K562 (cell line): ENCODE data around the gene KLRK1. TPM values are rescaled to one million over a fixed set of nuclear protein-coding genes. Genes with fewer than 3 reads are reported as not detected.

Experiments
- ATAC-seq: fragments of 200-7000 bp; cut with Tn5 transposase; 3 replicates; pipeline ENCODE4 v1.9.1; 2020; ENCODE audit warnings: moderate library complexity
- BruUV-seq: library from RNA; stranded (reverse); fragments of 400-500 nt; replicated peaks from 2 replicates; lab custom pipeline; 2021; lab: Mats Ljungman, UMichigan
- CTCF ChIA-PET: fragments of 300-600 bp; formaldehyde crosslinking; extraction: SDS; loops from one replicate; lab custom pipeline; 2021; ENCODE audit warnings: low intra/inter-chr PET ratio; lab: Yijun Ruan, JAX
- POLR2A ChIA-PET: fragments of 300-600, 350-650 bp; sonication (Branson Sonifier 250); formaldehyde crosslinking; extraction: SDS; loops from one replicate; lab custom pipeline; 2021; ENCODE audit warnings: antibody characterized with exemption, inconsistent platforms; lab: Yijun Ruan, JAX
- DNase-seq, 4 experiments: peaks; one replicate each; pipeline versions ENCODE4 v3.0.0 to v3.0.0-alpha.2; 2011 to 2018; ENCODE audit warnings: low spot score in 3 of 4, mixed read lengths in 3 of 4; ENCODE audit errors: extremely low read depth in 1 of 4
- FAIRE-seq: peaks from 2 replicates; lab custom pipeline; 2011; peaks lifted over from hg19 to GRCh38; lab: Jason Lieb, UNC
- H2AFZ ChIP-seq: 2 replicates; pipeline ENCODE4 v1.6.0; 2011; ENCODE audit warnings: low read depth, low read length, control low read depth, inconsistent platforms
- H3K27ac ChIP-seq: fragments of 200-600 bp; 3 replicates; pipeline ENCODE4 v1.8.0; 2011; ENCODE audit warnings: low read depth, mild to moderate bottlenecking, control low read depth, inconsistent platforms, low read length, moderate library complexity, mixed read lengths; ENCODE audit errors: extremely low read depth
- H3K27me3 ChIP-seq, 2 experiments: fragments of 300-600 bp in 1 of 2; 2 replicates in 1 of 2; 3 replicates in 1 of 2; pipeline versions ENCODE4 v1.6.0 to v1.8.0; 2011; ENCODE audit warnings: inconsistent platforms in 2 of 2, low read length in 2 of 2, mild to moderate bottlenecking in 1 of 2, mixed read lengths in 1 of 2, moderate library complexity in 1 of 2; ENCODE audit not compliant: control insufficient read depth in 2 of 2, insufficient read depth in 2 of 2
- H3K36me3 ChIP-seq: fragments of 300-600 bp; 3 replicates; pipeline ENCODE4 v1.8.0; 2011; ENCODE audit warnings: mild to moderate bottlenecking, low read length, inconsistent platforms; ENCODE audit not compliant: control insufficient read depth, insufficient read depth
- H3K4me1 ChIP-seq, 2 experiments: fragments of 200-600 bp in 1 of 2; replicated peaks in 1 of 2; 2 replicates in 1 of 2; 3 replicates in 1 of 2; pipeline versions ENCODE4 v1.5.1 to v1.8.0; 2011; ENCODE audit warnings: inconsistent platforms in 2 of 2, low read length in 2 of 2, mild to moderate bottlenecking in 1 of 2, mixed read lengths in 1 of 2, moderate library complexity in 1 of 2; ENCODE audit not compliant: control insufficient read depth in 2 of 2, insufficient read depth in 2 of 2
- H3K4me2 ChIP-seq: 2 replicates; pipeline ENCODE4 v1.6.1; 2011; ENCODE audit warnings: low read length, control low read depth, inconsistent platforms, mixed read lengths; ENCODE audit not compliant: insufficient read depth
- H3K4me3 ChIP-seq: fragments of 200-600 bp; sonication (generic), shearing (Covaris generic); 2 replicates; pipeline ENCODE4 v1.5.1; 2016; ENCODE audit warnings: control low read depth, inconsistent platforms
- H3K79me2 ChIP-seq: fragments of 200-600 bp; 3 replicates; pipeline ENCODE4 v1.8.0; 2011; ENCODE audit warnings: low read length, inconsistent platforms; ENCODE audit not compliant: control insufficient read depth, insufficient read depth
- H3K9ac ChIP-seq, 2 experiments: 2 replicates each; pipeline versions ENCODE4 v1.6.0 to v1.6.1; 2011; ENCODE audit warnings: low read depth in 2 of 2, low read length in 2 of 2, control low read depth in 1 of 2, inconsistent platforms in 1 of 2, mild to moderate bottlenecking in 1 of 2, mixed read lengths in 1 of 2; ENCODE audit not compliant: insufficient read depth in 1 of 2
- H3K9me1 ChIP-seq: one replicate; pipeline ENCODE4 v1.6.0; 2011; ENCODE audit warnings: inconsistent platforms, mild to moderate bottlenecking, low read length, moderate library complexity; ENCODE audit not compliant: control insufficient read depth, insufficient read depth
- H3K9me3 ChIP-seq: replicated peaks from 2 replicates; pipeline ENCODE4 v1.5.1; 2011; ENCODE audit warnings: low read depth, low read length, inconsistent platforms; ENCODE audit not compliant: control insufficient read depth, insufficient read depth
- H4K20me1 ChIP-seq: replicated peaks from 2 replicates; pipeline ENCODE4 v1.6.1; 2011; ENCODE audit warnings: low read length, inconsistent platforms, mixed read lengths; ENCODE audit not compliant: control insufficient read depth, insufficient read depth
- BRCA1 ChIP-seq, 2 experiments: fragments of 450-650 bp in 1 of 2; sonication (generic) in 1 of 2; formaldehyde crosslinking in 1 of 2; IDR thresholded peaks; 2 replicates each; pipeline versions ENCODE4 v1.5.0 to v1.6.1; 2017 to 2020; ENCODE audit warnings: mild to moderate bottlenecking in 1 of 2, missing genetic modification reagents in 1 of 2
- FOXK1 ChIP-seq: sonication (generic); formaldehyde crosslinking; IDR thresholded peaks from 2 replicates; pipeline ENCODE4 v1.8.0; 2022; ENCODE audit warnings: missing genetic modification reagents, mild to moderate bottlenecking, borderline replicate concordance
- NFIC ChIP-seq: fragments of 450-650 bp; IDR thresholded peaks from 2 replicates; pipeline ENCODE4 v1.6.1; 2017; ENCODE audit warnings: mild to moderate bottlenecking, inconsistent platforms
- NKRF ChIP-seq: fragments of 450-650 bp; IDR thresholded peaks from 2 replicates; pipeline ENCODE4 v1.6.1; 2016; ENCODE audit warnings: borderline replicate concordance
- POLR2B ChIP-seq: fragments of 450-650 bp; IDR thresholded peaks from 2 replicates; pipeline ENCODE4 v1.6.1; 2018; ENCODE audit warnings: low read depth; ENCODE audit not compliant: partially characterized antibody
- PURB ChIP-seq: sonication (generic); formaldehyde crosslinking; IDR thresholded peaks from 2 replicates; pipeline ENCODE4 v1.9.0; 2021; ENCODE audit warnings: low read depth, mild to moderate bottlenecking, missing genetic modification reagents
- SMARCA4 ChIP-seq: fragments of 450-650 bp; IDR thresholded peaks from 2 replicates; pipeline ENCODE4 v1.6.1; 2016
- THRB ChIP-seq: fragments of 450-650 bp; formaldehyde crosslinking; conservative IDR thresholded peaks from 2 replicates; pipeline ENCODE4 v1.4.0; 2022; ENCODE audit warnings: mild to moderate bottlenecking, missing genetic modification characterization
- ZBTB26 ChIP-seq: fragments of 450-650 bp; formaldehyde crosslinking; IDR thresholded peaks from 2 replicates; pipeline ENCODE4 v1.4.0; 2022; ENCODE audit warnings: missing genetic modification characterization
- ZC3H4 ChIP-seq: sonication (generic); formaldehyde crosslinking; IDR thresholded peaks from 2 replicates; pipeline ENCODE4 v1.9.0; 2021; ENCODE audit warnings: missing genetic modification reagents, borderline replicate concordance
- ZNF133 ChIP-seq: fragments of 250-450 bp; sonication (Bioruptor Pico); IDR thresholded peaks from 2 replicates; pipeline ENCODE4 v1.4.0; 2020; ENCODE audit warnings: mild to moderate bottlenecking
- ZNF165 ChIP-seq: fragments of 250-450 bp; sonication (Bioruptor Pico); IDR thresholded peaks from 2 replicates; pipeline ENCODE4 v1.4.0; 2020; ENCODE audit warnings: borderline replicate concordance
- WGBS: fragments of 100-300 bp; shearing (Covaris generic); methylation state at CpG from one replicate; pipeline ENCODE4 v1.1.6; 2016; ENCODE audit warnings: low coverage, mixed read lengths; ENCODE audit not compliant: insufficient coverage; ENCODE audit errors: missing lambda C conversion rate; 5-methylcytosine and 5-hydroxymethylcytosine counted together
- in situ Hi-C: fragments of 300-500 bp; cut with MboI; formaldehyde crosslinking; loops from 4 replicates; pipeline ENCODE4 v1.15.0; 2018; ENCODE audit warnings: inconsistent platforms, mixed read lengths
- intact Hi-C: fragments of 100-400 bp; cut with micrococcal nuclease; formaldehyde crosslinking; loops from 2 replicates; pipeline ENCODE4 v1.14.2; 2022
- polyA plus RNA-seq, 8 experiments: library from polyadenylated mRNA; depleted of rRNA in 4 of 8; stranded (reverse) in 5 of 8; unstranded in 3 of 8; fragments of >200 nt; fragmentation: Nextera tagmentation in 2 of 8; fragmentation: Illumina TruSeq in 1 of 8; extraction: Ambion mirVana in 2 of 8; extraction: Trizol in 1 of 8; gene quantifications; 2 replicates each; pipeline versions ENCODE4 v1.2.1 to v1.2.3, GENCODE V29; 2011 to 2014; ENCODE audit warnings: inconsistent platforms in 1 of 8, missing spikeins in 1 of 8
- total RNA-seq, 7 experiments: library from RNA; depleted of rRNA in 6 of 7; stranded (reverse); fragments of >200 nt in 6 of 7; fragmentation: Illumina TruSeq in 2 of 7; extraction: Trizol in 2 of 7; gene quantifications; 2 replicates each; pipeline versions ENCODE4 v1.2.1 to v1.2.3, GENCODE V29; 2011 to 2021; ENCODE audit warnings: low replicate concordance in 1 of 7

KLRK1 gene
- total and polyA plus RNA-seq, 9 of the 15 experiments (the other 6 are each of a cell fraction or from before 2014, with no cell fraction given) = 0.03 to 0.09 (median 0.06) TPM; not detected in 3

- ChIA-PET POLR2A (no interaction called here), CTCF (no interaction called here)
- Histone ChIP-seq H3K9me3 (no peaks in the 10 kb centered on the region), H2AFZ (peak overlapping the region; percentile 24; the same call in 1 of the 2 replicates), H3K36me3 (no peaks in the 10 kb centered on the region), H3K27me3 (no peaks in the 10 kb centered on the region), H3K4me3 (no peak overlapping the region), H3K4me2 (no peak overlapping the region), H3K9ac (no peak overlapping the region), H3K79me2 (no peaks in the 10 kb centered on the region), H4K20me1 (no peaks in the 10 kb centered on the region), H3K4me1 (no peaks in the 10 kb centered on the region), H3K27ac (no peak overlapping the region), H3K9me1 (no peaks in the 10 kb centered on the region)
- no peak for ATAC-seq
- in situ Hi-C loops = no loop called here
- WGBS = 22% methylated on average over 2 of the region's 2 CpGs
- intact Hi-C loops = no loop called here
- no peak for DNase-seq
- TF ChIP-seq THRB (CRISPR knock-in tag) (no peak), NFIC (peak; percentile 55)
- no peak for FAIRE-seq
- no TSS peak for BruUV-seq
These were observed 35.3 kb downstream of the KLRK1 start for GRCh38 chr12:10354502-10354901.

GRCh38 chr12:10354071-10354470 is 35.8 kb downstream of the KLRK1 start:
- Histone ChIP-seq H3K27ac (no peak overlapping the region), H3K4me3 (no peak overlapping the region), H3K9me1 (no peaks in the 10 kb centered on the region), H3K9ac (no peak overlapping the region), H3K4me2 (no peak overlapping the region), H3K27me3 (no peaks in the 10 kb centered on the region), H4K20me1 (no peaks in the 10 kb centered on the region), H3K4me1 (no peaks in the 10 kb centered on the region), H3K79me2 (no peaks in the 10 kb centered on the region), H3K9me3 (no peaks in the 10 kb centered on the region), H3K36me3 (no peaks in the 10 kb centered on the region), H2AFZ (peak overlapping the region; percentile 24; the same call in 1 of the 2 replicates)
- WGBS = 89% methylated on average over 1 of the region's 4 CpGs
- in situ Hi-C loops = no loop called here
- POLR2A ChIA-PET = no interaction called here
- no TSS peak for BruUV-seq
- FAIRE-seq (no peak), DNase-seq (no peak), ATAC-seq (no peak)
- intact Hi-C loops = no loop called here
- CTCF ChIA-PET = no interaction called here
- TF ChIP-seq ZNF165 (no peak), ZBTB26 (no peak), POLR2B (no peak), FOXK1 (no peak), PURB (CRISPR knock-in tag) (no peak), NKRF (no peak), ZC3H4 (CRISPR knock-in tag) (no peak), BRCA1 (IDR thresholded peaks at IDR 0.05) (no peak), BRCA1 (CRISPR knock-in tag; IDR thresholded peaks at IDR 0.05) (no peak), SMARCA4 (no peak), ZNF133 (CRISPR knock-in tag) (no peak)
